K562 (cell line): Measurements from ENCODE around the gene ZNF17. TPM values are rescaled to one million over a fixed set of nuclear protein-coding genes. Genes with fewer than 3 reads are reported as not detected.

Experiments used
- CHD2 ChIP-seq: IDR thresholded peaks from 2 replicates; pipeline ENCODE4 v1.6.1; 2011; ENCODE audit warnings: low read depth, low read length
- ELF4 ChIP-seq: fragments of 450-650 bp; formaldehyde crosslinking; IDR thresholded peaks from 2 replicates; pipeline ENCODE4 v1.4.0; 2022; ENCODE audit warnings: missing genetic modification characterization
- ELK3 ChIP-seq: fragments of 450-650 bp; formaldehyde crosslinking; IDR thresholded peaks from 2 replicates; pipeline ENCODE4 v1.4.0; 2020; ENCODE audit warnings: mild to moderate bottlenecking
- ETV5 ChIP-seq: sonication (generic); formaldehyde crosslinking; IDR thresholded peaks from 2 replicates; pipeline ENCODE4 v1.4.0; 2020; ENCODE audit warnings: low read depth, mild to moderate bottlenecking, missing genetic modification reagents
- FUS ChIP-seq: fragments of 200-400 bp; formaldehyde crosslinking; optimal IDR thresholded peaks from 2 replicates; pipeline ENCODE3; 2017; ENCODE audit warnings: low read depth, low read length
- GTF2E2 ChIP-seq: fragments of 200-800 bp; sonication (Bioruptor generic); IDR thresholded peaks from 2 replicates; pipeline ENCODE4 v1.6.1; 2016; ENCODE audit warnings: missing genetic modification characterization, missing compliant biosample characterization
- GTF2F1 ChIP-seq: IDR thresholded peaks from 2 replicates; pipeline ENCODE4 v1.6.1; 2011; ENCODE audit warnings: low read depth, low read length, improper control_type of control experiment
- HMG20B ChIP-seq: fragments of 250-450 bp; sonication (Bioruptor Pico); IDR thresholded peaks from 2 replicates; pipeline ENCODE4 v1.5.0; 2021; ENCODE audit warnings: mild to moderate bottlenecking
- HMGXB4 ChIP-seq: sonication (generic); formaldehyde crosslinking; IDR thresholded peaks from 2 replicates; pipeline ENCODE4 v1.8.1; 2023; ENCODE audit warnings: mild to moderate bottlenecking, missing genetic modification reagents
- HNRNPUL1 ChIP-seq: fragments of 200-400 bp; formaldehyde crosslinking; IDR thresholded peaks from 2 replicates; pipeline ENCODE4 v1.6.1; 2017; ENCODE audit warnings: low read length
- KLF10 ChIP-seq: fragments of 250-450 bp; sonication (Bioruptor Pico); IDR thresholded peaks from 2 replicates; pipeline ENCODE4 v1.6.1; 2021; ENCODE audit warnings: matching md5 sums
- LCOR ChIP-seq: sonication (generic); formaldehyde crosslinking; IDR thresholded peaks from 2 replicates; pipeline ENCODE4 v1.8.0; 2022; ENCODE audit warnings: mild to moderate bottlenecking, missing genetic modification reagents
- MTA2 ChIP-seq: fragments of 450-650 bp; IDR thresholded peaks from 2 replicates; pipeline ENCODE4 v1.6.1; 2016; ENCODE audit warnings: low read depth
- NRF1 ChIP-seq, 2 experiments: fragments of 450-650 bp; IDR thresholded peaks in 1 of 2; conservative IDR thresholded peaks in 1 of 2; 2 replicates each; pipeline ENCODE4 v1.6.1; 2014; ENCODE audit warnings: mild to moderate bottlenecking in 2 of 2
- PTRF ChIP-seq: fragments of 450-650 bp; IDR thresholded peaks from 2 replicates; pipeline ENCODE4 v1.6.1; 2016; ENCODE audit warnings: mild to moderate bottlenecking, missing genetic modification characterization, missing compliant biosample characterization
- RBM17 ChIP-seq: fragments of 200-400 bp; formaldehyde crosslinking; IDR thresholded peaks from 2 replicates; pipeline ENCODE4 v1.6.1; 2017; ENCODE audit warnings: low read depth, mild to moderate bottlenecking, low read length, borderline replicate concordance
- SIN3A ChIP-seq, 2 experiments: fragments of 150-350 bp in 1 of 2; IDR thresholded peaks; 2 replicates each; pipeline ENCODE4 v1.6.1; 2011 to 2016; ENCODE audit warnings: borderline replicate concordance in 2 of 2, low read depth in 2 of 2, low read length in 2 of 2, mild to moderate bottlenecking in 2 of 2, moderate library complexity in 2 of 2; ENCODE audit not compliant: control insufficient read depth in 1 of 2
- TAF7 ChIP-seq: fragments of 450-650 bp; IDR thresholded peaks from 2 replicates; pipeline ENCODE4 v1.6.1; 2016; ENCODE audit warnings: missing genetic modification characterization, missing compliant biosample characterization
- TEAD4 ChIP-seq, 2 experiments: sonication (generic) in 1 of 2; formaldehyde crosslinking in 1 of 2; IDR thresholded peaks; 2 replicates each; pipeline versions ENCODE4 v1.6.1 to v1.8.0; 2012 to 2022; ENCODE audit warnings: borderline replicate concordance in 1 of 2, inconsistent platforms in 1 of 2, low read length in 1 of 2, mild to moderate bottlenecking in 1 of 2, missing genetic modification reagents in 1 of 2
- ZBTB43 ChIP-seq: sonication (generic); formaldehyde crosslinking; IDR thresholded peaks from 2 replicates; pipeline ENCODE4 v1.8.0; 2023; ENCODE audit warnings: mild to moderate bottlenecking, missing genetic modification reagents
- ZKSCAN8 ChIP-seq: fragments of 200-800 bp; sonication (Bioruptor generic); IDR thresholded peaks from 2 replicates; pipeline ENCODE4 v1.6.1; 2016; ENCODE audit warnings: missing genetic modification characterization, missing compliant biosample characterization
- ZNF197 ChIP-seq: fragments of 200-800 bp; sonication (Bioruptor generic); IDR thresholded peaks from 2 replicates; pipeline ENCODE4 v1.6.1; 2016; ENCODE audit warnings: low read depth, missing genetic modification characterization, missing compliant biosample characterization
- ZNF24 ChIP-seq: fragments of 450-650 bp; IDR thresholded peaks from 2 replicates; pipeline ENCODE4 v1.6.1; 2016
- ZNF41 ChIP-seq: fragments of 250-450 bp; sonication (Bioruptor Pico); conservative IDR thresholded peaks from 2 replicates; pipeline ENCODE4 v1.4.0; 2020; ENCODE audit warnings: mild to moderate bottlenecking
- ZNF75A ChIP-seq: fragments of 450-650 bp; formaldehyde crosslinking; IDR thresholded peaks from 2 replicates; pipeline ENCODE4 v1.4.0; 2020; ENCODE audit warnings: mild to moderate bottlenecking
- polyA plus RNA-seq, 8 experiments: library from polyadenylated mRNA; depleted of rRNA in 4 of 8; stranded (reverse) in 5 of 8; unstranded in 3 of 8; fragments of >200 nt; fragmentation: Nextera tagmentation in 2 of 8; fragmentation: Illumina TruSeq in 1 of 8; extraction: Ambion mirVana in 2 of 8; extraction: Trizol in 1 of 8; gene quantifications; 2 replicates each; pipeline versions ENCODE4 v1.2.1 to v1.2.3, GENCODE V29; 2011 to 2014; ENCODE audit warnings: inconsistent platforms in 1 of 8, missing spikeins in 1 of 8
- total RNA-seq, 7 experiments: library from RNA; depleted of rRNA in 6 of 7; stranded (reverse); fragments of >200 nt in 6 of 7; fragmentation: Illumina TruSeq in 2 of 7; extraction: Trizol in 2 of 7; gene quantifications; 2 replicates each; pipeline versions ENCODE4 v1.2.1 to v1.2.3, GENCODE V29; 2011 to 2021; ENCODE audit warnings: low replicate concordance in 1 of 7

Gene ZNF17
- total and polyA plus RNA-seq, 9 of the 15 experiments (the other 6 are each of a cell fraction or from before 2014, with no cell fraction given) = 5.3 to 8.6 (median 6.5) TPM

- no peak for TF ChIP-seq GTF2E2
- TF ChIP-seq ELK3 (CRISPR knock-in tag) = no peak
- TF ChIP-seq NRF1 (conservative IDR thresholded peaks at IDR 0.05 in 1 of 2, IDR thresholded peaks at IDR 0.05 in 1 of 2) = peak; percentile 50 to 68
- TF ChIP-seq ETV5 = no peak
- no peak for TF ChIP-seq TEAD4 (IDR thresholded peaks at IDR 0.05; ENCODE audit: low read length)
- TF ChIP-seq TEAD4 (CRISPR knock-in tag; IDR thresholded peaks at IDR 0.05; ENCODE audit: borderline replicate concordance) = no peak
- no peak for TF ChIP-seq KLF10
- TF ChIP-seq ELF4 (CRISPR knock-in tag) = no peak
- peak; percentile 86 for TF ChIP-seq ZNF197 (CRISPR knock-in tag)
- TF ChIP-seq CHD2 = peak; percentile 27; the same call in 1 of the 2 replicates
- TF ChIP-seq ZKSCAN8 (CRISPR knock-in tag) = no peak
- no peak for TF ChIP-seq RBM17
- TF ChIP-seq HMGXB4 (CRISPR knock-in tag) = no peak
- TF ChIP-seq FUS = no peak
- TF ChIP-seq ZBTB43 (CRISPR knock-in tag) = no peak
- TF ChIP-seq HNRNPUL1 = no peak
- TF ChIP-seq LCOR (CRISPR knock-in tag) = peak; percentile 25; the same call in 1 of the 2 replicates
- no peak for TF ChIP-seq TAF7 (tag)
- TF ChIP-seq GTF2F1 = peak; percentile 52
- TF ChIP-seq ZNF41 (CRISPR knock-in tag) = no peak
- no peak for TF ChIP-seq HMG20B (CRISPR knock-in tag)
- no peak for TF ChIP-seq ZNF75A (CRISPR knock-in tag)
- no peak for TF ChIP-seq PTRF (tag)
- TF ChIP-seq SIN3A (IDR thresholded peaks at IDR 0.05; ENCODE audit: borderline replicate concordance in 2 of 2, control insufficient read depth in 1 of 2, low read depth in 2 of 2, low read length in 2 of 2) = peak; percentile 30 to 42; a peak in 2 of 4 replicates
- TF ChIP-seq ZNF24 = no peak
- TF ChIP-seq MTA2 = no peak
Observed at GRCh38 chr19:57435062-57435978, 24.4 kb downstream of the ZNF17 start, which contains the start of gene ZNF749 (continued).
